RWPE2 (cell line): Measurements from ENCODE around the gene WDFY2.

ENCODE experiments used
- ATAC-seq: fragments of 200-7000 bp; cut with Tn5 transposase; 3 replicates; pipeline ENCODE4 v1.9.1; 2021; ENCODE audit warnings: low read depth
- DNase-seq: peaks from one replicate; pipeline ENCODE4 v3.0.0-alpha.2; 2020; ENCODE audit warnings: low spot score
- H3K27ac ChIP-seq: fragments of 450-650 bp; 2 replicates; pipeline ENCODE4 v1.5.1; 2017; ENCODE audit warnings: mild to moderate bottlenecking; ENCODE audit not compliant: poor library complexity, severe bottlenecking
- H3K27me3 ChIP-seq: fragments of 250-450 bp; sonication (Bioruptor Pico); 2 replicates; pipeline ENCODE4 v1.5.1; 2021; ENCODE audit warnings: mild to moderate bottlenecking, moderate library complexity; ENCODE audit not compliant: insufficient read depth, poor library complexity, severe bottlenecking
- H3K36me3 ChIP-seq: fragments of 250-450 bp; sonication (Bioruptor Pico); 2 replicates; pipeline ENCODE4 v1.5.1; 2020; ENCODE audit warnings: low read depth, mild to moderate bottlenecking, moderate library complexity
- H3K4me1 ChIP-seq: fragments of 250-450 bp; sonication (Bioruptor Pico); 2 replicates; pipeline ENCODE4 v1.5.1; 2021; ENCODE audit warnings: mild to moderate bottlenecking, moderate library complexity; ENCODE audit not compliant: insufficient read depth, poor library complexity, severe bottlenecking
- H3K4me3 ChIP-seq: fragments of 250-450 bp; sonication (Bioruptor Pico); 2 replicates; pipeline ENCODE4 v1.5.1; 2021; ENCODE audit warnings: mild to moderate bottlenecking, moderate library complexity; ENCODE audit not compliant: severe bottlenecking
- H3K9me3 ChIP-seq: fragments of 250-450 bp; sonication (Bioruptor Pico); 2 replicates; pipeline ENCODE4 v1.5.1; 2021; ENCODE audit warnings: mild to moderate bottlenecking, moderate library complexity; ENCODE audit not compliant: severe bottlenecking
- TF ChIP-seq, protein P1 (sequence below): fragments of 450-650 bp; IDR thresholded peaks from one replicate; pipeline ENCODE4 v1.5.1; 2017; ENCODE audit warnings: mild to moderate bottlenecking, moderate library complexity; ENCODE audit not compliant: poor library complexity, severe bottlenecking

Gene WDFY2

DNA sequence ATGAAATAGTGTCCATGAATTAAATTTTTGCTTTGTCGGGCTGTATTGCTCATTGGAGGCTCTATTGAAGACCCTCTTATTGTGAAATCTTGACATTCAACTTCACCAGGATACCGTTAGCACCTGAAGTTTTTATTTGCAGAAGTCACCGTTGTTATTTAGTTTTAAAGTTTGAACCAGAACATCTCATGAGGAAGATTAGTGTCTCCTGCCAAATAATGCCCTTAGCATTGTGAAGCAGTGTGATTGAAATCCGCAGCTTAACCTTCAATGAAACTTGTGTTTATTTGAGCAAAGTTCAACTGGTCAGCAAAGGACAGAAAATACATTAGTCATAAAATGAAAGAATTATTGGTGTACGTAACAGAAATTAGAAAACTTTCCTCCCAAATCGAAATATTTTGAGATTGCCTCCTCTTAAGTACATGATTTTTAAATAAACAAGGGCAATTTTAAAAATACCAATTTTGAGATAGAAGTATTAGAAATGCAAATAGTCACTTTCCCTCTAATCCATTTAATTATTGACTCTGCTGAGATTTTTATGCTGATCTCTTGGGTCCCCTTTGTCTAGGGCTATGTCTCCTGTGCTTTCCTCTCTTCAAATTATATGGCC, 84.4 kb downstream of the WDFY2 start:
- ATAC-seq: no peak
- Histone ChIP-seq H3K27ac (no peak overlapping the region), H3K4me1 (peaks cover 58% of the 10 kb centered on the region), H3K4me3 (no peak overlapping the region), H3K27me3 (no peaks in the 10 kb centered on the region), H3K9me3 (no peaks in the 10 kb centered on the region), H3K36me3 (peaks cover 3% of the 10 kb centered on the region)
- TF ChIP-seq, protein P1, sequence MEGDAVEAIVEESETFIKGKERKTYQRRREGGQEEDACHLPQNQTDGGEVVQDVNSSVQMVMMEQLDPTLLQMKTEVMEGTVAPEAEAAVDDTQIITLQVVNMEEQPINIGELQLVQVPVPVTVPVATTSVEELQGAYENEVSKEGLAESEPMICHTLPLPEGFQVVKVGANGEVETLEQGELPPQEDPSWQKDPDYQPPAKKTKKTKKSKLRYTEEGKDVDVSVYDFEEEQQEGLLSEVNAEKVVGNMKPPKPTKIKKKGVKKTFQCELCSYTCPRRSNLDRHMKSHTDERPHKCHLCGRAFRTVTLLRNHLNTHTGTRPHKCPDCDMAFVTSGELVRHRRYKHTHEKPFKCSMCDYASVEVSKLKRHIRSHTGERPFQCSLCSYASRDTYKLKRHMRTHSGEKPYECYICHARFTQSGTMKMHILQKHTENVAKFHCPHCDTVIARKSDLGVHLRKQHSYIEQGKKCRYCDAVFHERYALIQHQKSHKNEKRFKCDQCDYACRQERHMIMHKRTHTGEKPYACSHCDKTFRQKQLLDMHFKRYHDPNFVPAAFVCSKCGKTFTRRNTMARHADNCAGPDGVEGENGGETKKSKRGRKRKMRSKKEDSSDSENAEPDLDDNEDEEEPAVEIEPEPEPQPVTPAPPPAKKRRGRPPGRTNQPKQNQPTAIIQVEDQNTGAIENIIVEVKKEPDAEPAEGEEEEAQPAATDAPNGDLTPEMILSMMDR: no peak
- no peak for DNase-seq

DNA sequence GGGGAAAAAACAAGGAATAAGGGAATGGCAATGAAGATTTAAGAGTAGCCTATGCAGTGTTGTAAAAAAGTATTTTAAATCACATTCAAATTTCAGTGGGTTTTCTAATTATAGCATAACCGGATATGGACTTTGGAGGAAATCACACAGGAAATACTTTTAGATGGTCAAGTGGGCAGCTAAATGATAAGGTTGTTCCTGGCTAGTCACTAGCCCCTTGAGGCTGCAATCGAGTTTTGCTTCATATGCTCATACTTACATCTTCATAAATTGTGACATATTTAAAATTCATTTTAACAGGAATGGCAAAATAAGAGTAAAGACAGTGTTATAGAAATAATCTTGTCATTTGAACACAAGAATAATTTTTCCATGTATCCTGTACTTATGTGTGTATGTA, 88.9 kb downstream of the WDFY2 start:
- no peaks in the 10 kb centered on the region for H3K27me3 ChIP-seq
- no peak for ATAC-seq
- no peak overlapping the region for H3K27ac ChIP-seq
- peaks cover 6% of the 10 kb centered on the region for H3K36me3 ChIP-seq
- DNase-seq: no peak
- no peak overlapping the region for H3K4me3 ChIP-seq
- TF ChIP-seq, protein P1: no peak
- no peaks in the 10 kb centered on the region for H3K9me3 ChIP-seq
- H3K4me1 ChIP-seq: peaks cover 47% of the 10 kb centered on the region

DNA sequence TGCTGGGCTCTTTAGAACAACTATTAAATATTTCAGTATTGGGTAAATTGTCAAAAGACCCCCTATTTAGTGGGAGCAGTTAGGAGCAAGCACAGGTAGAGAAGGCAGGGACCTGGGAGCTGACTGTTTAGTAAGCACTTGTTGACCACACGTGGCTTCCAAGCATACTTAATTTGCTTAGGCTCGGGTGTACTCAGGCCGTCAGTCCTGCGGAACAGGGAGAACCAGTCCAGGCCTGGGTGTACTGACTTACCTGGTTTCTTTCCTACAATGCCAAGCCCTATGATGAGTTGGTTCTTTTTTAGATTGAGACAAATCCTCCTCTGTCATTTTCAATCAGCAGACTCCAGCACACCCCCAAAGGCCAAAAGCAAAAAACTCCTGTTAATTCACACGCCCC, 90.0 kb downstream of the WDFY2 start:
- Histone ChIP-seq H3K4me3 (no peak overlapping the region), H3K36me3 (peaks cover 6% of the 10 kb centered on the region), H3K27me3 (no peaks in the 10 kb centered on the region), H3K9me3 (no peaks in the 10 kb centered on the region), H3K27ac (peak overlapping the region; percentile 43), H3K4me1 (peaks cover 38% of the 10 kb centered on the region)
- ATAC-seq (peak; percentile 93), DNase-seq (peak; percentile 57)
- TF ChIP-seq, protein P1: no peak

DNA sequence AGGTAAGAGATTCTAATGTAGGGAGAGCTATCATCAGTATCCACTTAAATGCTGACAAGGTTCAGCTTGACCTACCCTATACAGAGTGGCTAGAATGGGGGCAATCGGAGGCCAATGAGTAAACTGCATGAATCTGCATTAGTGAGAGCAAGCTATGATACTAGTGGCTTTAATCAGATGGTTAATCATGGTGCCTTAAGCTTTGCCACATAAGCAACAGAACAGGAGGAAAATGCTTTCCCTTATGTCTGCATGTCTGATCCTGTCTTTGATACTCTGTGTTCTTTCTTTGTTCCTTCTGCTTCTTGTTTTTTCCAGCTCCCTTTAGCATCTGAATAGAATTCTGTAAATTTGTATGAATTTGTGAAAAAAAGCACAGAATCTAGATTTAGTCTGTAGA, 91.1 kb downstream of the WDFY2 start:
- H3K27ac ChIP-seq: peak overlapping the region; percentile 43
- DNase-seq (no peak), ATAC-seq (no peak)
- peaks cover 10% of the 10 kb centered on the region for H3K36me3 ChIP-seq
- H3K4me1 ChIP-seq: peaks cover 38% of the 10 kb centered on the region
- TF ChIP-seq, protein P1: no peak
- H3K27me3 ChIP-seq: no peaks in the 10 kb centered on the region
- no peak overlapping the region for H3K4me3 ChIP-seq
- no peaks in the 10 kb centered on the region for H3K9me3 ChIP-seq

DNA sequence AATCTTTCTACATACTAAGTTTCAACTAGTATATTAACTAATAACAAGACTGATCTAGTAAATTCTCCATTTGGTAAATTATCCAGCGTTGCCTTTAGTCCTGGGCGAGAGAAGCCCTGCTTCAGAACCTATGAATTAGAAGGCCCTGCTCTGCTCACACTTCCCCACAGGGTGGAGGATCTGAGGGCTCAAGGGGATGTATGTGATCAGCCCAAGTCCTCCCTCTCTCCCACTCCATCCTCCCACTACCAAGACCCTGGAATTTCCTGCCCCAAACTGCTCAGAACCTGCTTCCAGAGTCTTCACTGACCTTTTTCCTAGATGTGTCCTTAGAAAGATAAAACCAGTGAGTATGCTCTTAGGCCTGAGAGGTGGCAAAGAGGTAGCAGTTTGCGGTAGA, 91.6 kb downstream of the WDFY2 start:
- Histone ChIP-seq H3K36me3 (peaks cover 15% of the 10 kb centered on the region), H3K4me3 (no peak overlapping the region), H3K4me1 (peaks cover 43% of the 10 kb centered on the region), H3K27me3 (no peaks in the 10 kb centered on the region), H3K9me3 (no peaks in the 10 kb centered on the region), H3K27ac (no peak overlapping the region)
- ATAC-seq (no peak), DNase-seq (no peak)
- TF ChIP-seq, protein P1: no peak
